ENCODE results near the gene PVR.

- TF ChIP-seq ZFP1 (CRISPR knock-in tag; IDR thresholded peaks at IDR 0.05) (no peak), HLTF (IDR thresholded peaks at IDR 0.05) (no peak), ZNF184 (CRISPR knock-in tag; IDR thresholded peaks at IDR 0.05) (no peak), SREBF2 (CRISPR knock-in tag; IDR thresholded peaks at IDR 0.05) (no peak), ZFP36 (IDR thresholded peaks at IDR 0.05; ENCODE audit: low read depth, low read length, partially characterized antibody) (no peak), KDM4B (IDR thresholded peaks at IDR 0.05; ENCODE audit: borderline replicate concordance in 2 of 2, low read depth in 1 of 2) (no peak), ZNF282 (CRISPR knock-in tag; IDR thresholded peaks at IDR 0.05) (no peak), GTF2F1 (IDR thresholded peaks at IDR 0.05; ENCODE audit: low read depth, low read length) (no peak)
Measured at GRCh38 chr19:44666852-44667556, 23.3 kb downstream of the PVR start.
